ENCODE data around the gene RRAD. TPM values are rescaled to one million over a fixed set of nuclear protein-coding genes. Genes with fewer than 3 reads are reported as not detected.
A peak's percentile ranks its signal among the peaks of the same experiment; 100 is the strongest.
"Not testable (repeated sequence)": the region's sequence is repeated elsewhere in the genome, so short reads cannot be mapped to it uniquely, and the experiment has no call there.

Gene RRAD
- total RNA-seq, 1 experiment from 2014 or later: 1.1 TPM

DNA sequence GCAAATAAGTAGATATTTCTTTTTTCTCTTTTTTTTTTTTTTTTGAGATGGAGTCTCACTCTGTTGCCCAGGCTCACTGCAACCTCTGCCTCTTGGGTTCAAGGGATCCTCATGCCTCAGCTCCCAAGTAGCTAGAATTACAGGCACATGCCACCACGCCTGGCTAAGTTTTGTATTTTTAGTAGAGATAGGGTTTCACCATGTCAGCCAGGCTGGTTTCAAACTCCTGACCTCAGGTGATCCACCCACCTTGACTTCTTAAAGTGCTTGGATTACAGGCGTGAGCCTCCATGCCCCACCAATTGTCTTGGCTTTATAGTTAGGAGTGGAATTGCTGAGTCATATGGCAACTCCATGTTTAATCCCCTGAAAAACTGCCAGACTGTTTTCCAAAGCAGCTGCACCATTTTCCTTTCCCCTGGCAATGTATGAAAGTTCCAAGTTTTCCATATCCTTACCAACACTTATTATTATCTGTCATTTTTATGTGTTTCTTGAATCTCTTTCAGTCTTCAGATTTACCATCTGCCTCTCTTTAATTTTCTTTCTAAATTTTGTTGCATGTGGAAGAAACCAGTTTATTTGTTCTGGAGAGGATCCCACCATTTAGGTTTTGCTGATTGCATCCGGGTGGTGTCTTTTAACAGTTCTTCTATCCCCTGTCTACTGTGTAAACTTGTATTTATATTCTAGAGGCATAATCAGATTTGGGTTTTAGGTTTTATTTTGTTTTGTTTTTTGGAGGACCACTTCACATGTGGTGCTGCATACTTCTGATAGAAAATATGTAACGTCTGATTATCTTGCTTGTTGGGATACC is 25.8 kb upstream of the RRAD start:
- peak; percentile 35 for DNase-seq (ENCODE audit: low read depth)

DNA sequence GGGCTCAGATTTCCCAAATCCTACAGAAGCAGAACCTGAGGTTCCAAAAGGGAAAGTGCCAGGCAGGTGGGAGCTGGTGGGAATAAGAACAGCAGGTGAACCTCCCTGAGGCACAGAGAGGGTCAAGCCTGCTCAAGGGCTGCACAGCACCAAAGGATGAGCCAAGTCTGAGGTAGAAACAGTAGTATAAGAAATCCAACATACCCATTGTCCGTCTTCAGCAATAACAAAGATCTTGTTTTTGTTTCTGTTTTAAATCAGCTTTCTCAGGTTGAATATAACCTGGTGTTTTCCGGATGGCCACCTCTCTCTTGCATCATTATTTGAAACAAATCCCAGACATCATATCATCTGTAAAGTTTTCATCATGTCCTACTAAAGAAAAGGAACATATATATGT is 25.1 kb upstream of the RRAD start:
- no peak for DNase-seq (ENCODE audit: low read depth)

DNA sequence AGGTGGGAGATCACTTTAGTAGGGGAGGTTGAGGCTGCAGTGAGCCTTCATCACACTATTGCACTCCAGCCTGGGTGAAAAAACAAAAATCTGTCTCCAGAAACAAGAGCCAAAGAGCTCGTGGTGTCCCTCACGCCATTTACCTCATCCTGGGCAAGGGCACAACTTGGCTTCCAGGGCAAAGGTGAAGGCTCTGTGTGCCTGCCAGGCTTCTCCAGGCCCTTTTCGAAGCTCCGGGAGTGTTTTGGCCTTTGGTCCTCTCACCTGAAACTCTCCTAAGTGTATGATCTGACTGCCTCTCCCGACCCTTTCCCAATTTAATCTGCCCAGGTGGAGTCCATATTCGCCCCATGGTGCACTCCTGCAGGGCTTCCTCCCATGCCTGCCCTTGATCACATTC is 24.1 kb upstream of the RRAD start:
- DNase-seq (ENCODE audit: low read depth): no peak

DNA sequence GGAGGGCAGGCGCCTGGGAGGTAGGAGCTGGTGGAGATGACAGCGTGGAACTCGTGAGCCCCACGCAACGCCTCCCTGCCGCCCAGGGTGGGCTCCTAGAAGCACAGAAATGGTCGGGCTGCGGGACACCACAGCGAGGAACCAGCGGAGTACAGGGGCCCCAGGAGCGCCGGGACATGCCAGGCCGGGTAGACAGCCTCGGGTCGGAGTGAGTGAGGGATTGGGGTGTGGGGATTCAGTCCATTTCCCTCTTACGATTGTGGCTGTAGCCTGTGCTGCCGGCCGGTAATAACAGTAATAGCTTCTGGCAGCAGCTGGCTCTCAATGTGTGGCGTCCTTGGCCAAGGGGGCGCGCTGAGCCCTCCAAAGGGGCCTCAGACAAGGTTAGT is 23.5 kb upstream of the RRAD start:
- no peak for DNase-seq (ENCODE audit: low read depth)

DNA sequence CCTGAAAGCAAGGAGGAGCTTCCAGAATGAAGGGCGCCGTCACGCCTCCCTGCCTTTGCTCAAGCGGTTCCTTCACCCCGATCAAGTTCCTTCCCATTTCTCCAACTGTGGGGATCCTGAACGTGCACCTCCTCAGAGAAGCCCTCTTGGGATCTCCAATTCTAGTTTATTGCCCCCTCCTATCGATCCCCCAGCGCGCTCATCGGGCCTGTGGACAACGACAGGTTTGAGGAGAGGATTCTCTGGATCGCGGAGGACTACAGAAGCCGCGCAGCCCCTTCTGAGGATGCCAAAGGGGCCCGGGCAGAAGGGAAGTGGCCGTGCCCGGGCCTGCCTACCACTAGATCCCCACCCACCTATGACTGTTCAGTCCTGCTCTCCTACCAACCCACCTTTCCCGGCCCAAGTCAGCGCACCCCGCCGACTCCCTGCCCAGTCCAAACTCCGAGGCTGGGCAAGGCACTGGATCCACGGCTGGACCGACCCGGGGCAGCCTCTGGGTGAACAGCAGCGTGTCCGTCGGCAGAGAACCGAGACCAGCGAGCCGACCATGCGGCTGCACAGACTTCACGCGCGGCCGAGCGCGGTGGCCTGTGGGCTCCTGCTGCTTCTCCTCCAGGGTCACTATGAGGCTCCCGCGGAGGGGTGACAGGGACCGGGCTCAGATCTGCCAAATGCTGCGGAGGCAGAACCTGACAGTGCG is 22.9 kb upstream of the RRAD start:
- DNase-seq (ENCODE audit: low read depth): no peak

DNA sequence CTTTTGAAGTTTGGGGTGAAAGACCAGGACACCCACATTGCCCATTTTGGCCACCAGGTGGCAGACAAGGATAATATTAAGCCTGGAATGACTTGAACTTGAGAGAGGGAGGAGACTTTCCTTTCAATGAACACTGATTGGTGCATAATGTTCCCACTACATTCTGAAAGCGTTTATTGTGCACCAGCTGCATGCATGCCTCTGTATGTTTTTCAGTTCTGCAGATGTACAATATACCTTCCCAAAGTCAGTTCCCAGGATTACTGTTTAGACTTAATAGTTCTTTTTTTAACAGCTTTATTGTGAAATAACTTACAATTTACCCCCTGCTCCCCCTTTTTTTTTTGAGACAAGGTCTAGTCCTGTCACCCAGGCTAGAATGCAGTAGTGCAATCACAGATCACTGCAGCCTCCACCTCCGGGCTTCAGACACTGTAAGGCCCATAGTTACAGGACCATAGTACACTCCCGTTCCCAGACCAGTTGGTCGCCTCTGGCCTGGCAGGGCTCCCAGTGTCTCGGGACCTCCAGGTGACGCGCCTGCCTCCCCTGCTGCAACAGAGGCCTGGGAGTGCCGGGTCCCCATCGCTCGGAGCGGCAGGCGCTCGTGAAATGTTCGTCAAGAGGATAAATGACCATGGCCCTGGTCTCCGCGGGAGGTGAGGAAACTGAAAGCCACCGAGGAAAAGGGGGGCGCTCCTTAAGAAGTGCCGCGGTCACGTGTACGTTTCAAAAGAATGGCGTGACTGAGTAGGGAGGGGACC is 22.1 kb upstream of the RRAD start:
- DNase-seq (ENCODE audit: low read depth): peak; percentile 85

DNA sequence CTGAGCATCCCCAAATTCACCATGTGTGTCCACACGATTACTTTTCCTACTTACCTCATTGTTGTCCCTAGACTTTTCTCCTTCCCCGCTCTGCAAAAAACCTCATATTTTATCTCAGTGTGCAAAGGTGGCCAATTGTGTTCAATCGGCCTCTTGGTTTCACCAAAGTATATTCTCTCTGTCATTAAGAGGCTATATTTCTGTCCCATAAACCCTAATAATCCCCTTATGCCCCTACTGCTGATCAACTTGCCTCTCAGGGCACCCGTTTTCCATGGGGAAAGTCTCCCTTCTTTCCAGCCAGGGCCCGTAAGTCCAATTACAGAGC is 21.6 kb upstream of the RRAD start:
- no peak for DNase-seq (ENCODE audit: low read depth)

DNA sequence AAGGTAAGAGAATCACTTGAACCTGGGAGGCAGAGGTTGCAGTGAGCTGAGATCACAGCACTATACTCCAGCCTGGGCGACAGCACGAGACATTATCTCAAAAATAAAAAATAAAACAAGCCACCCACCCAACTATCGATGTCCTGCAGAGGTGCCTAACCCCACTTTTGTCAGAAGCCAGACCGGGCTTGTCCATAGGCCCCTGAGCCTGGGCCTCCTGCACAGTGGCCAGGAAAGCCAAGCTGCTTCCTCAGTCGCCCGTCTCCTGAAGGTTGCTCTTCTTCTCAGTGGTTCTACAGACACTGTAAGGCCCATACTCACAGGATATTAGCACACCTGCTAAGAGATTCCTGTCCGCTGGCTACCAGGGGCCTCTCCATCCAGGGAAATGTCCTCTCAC is 21.2 kb upstream of the RRAD start:
- DNase-seq (ENCODE audit: low read depth): no peak

DNA sequence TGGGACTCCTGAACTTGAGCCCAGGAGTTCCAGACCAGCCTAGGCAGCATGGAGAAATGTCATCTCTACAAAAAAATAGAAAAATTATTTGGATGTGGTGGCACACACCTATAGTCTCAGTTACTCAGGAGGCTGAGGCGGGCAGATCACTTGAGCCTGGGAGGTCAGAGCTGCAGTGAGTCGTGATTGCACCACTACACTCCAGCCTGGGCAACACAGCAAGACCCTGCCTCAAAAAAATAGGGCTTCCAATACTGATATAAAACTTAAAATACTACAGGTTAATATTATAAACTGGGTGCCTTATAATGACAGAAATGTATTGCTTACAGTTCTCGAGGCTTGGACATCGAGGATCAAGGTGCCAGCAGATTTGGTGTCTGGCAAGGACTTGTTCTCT is 20.6 kb upstream of the RRAD start:
- DNase-seq (ENCODE audit: low read depth): no peak

DNA sequence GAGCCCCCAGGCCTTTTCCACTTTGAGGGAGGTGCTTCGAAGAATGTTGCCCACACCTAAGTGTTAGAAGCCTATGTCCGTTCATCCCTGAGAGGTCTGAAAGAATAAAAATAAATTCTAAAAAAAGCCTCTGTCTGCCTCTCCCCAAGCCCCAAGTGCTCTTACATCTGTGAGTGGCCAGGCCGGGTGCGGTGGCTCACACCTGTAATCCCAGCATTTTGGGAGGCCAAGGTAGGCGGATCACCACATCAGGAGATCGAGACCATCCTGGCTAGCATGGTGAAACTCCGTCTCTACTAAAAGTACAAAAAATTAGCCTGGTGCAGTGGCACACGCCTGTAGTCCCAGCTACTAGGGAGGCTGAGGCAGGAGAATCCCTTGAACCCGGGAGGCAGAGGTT is 19.6 kb upstream of the RRAD start:
- DNase-seq (ENCODE audit: low read depth): not testable (repeated sequence)

DNA sequence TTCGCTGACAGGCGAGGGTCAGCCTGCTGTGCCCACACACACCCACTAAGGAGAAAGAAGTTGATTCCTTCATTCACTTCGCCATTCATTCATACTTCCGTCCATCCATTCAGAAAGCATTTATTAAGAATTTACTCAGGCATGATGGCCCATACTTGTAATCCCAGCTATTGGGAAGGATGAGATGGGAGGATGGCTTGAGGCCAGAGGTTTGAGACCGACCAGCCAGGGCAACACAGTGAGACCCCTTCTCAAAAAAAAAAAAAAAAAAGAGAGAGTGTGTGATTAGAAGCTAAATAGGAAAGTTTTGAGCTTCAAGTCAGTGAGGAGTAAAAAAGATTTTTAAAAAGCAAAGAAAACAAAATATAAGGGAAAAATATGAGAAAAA is 18.7 kb upstream of the RRAD start:
- no peak for DNase-seq (ENCODE audit: low read depth)

DNA sequence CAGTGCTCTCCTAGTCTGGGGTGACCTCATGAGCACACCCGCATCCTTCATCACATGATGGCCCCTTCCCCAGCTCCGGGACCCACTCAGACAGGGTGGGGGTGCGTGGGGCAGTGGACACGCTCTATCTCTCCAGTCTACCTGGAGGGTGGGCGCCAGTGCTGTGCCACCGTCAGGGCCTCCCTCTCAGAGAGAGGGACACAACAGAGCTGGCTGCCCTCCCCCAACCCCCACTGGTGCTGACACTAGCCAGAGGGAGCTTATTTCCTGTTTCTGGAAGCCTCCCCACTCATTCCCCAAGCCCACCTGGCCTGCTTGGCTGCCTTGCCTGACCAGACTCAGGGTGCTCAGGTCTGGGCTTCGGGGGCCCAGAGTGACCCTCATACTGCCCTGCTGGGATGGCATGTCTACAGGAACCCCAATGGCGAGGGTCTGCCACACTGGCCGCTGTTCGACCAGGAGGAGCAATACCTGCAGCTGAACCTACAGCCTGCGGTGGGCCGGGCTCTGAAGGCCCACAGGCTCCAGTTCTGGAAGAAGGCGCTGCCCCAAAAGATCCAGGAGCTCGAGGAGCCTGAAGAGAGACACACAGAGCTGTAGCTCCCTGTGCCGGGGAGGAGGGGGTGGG is 18.2 kb upstream of the RRAD start:
- no peak for DNase-seq (ENCODE audit: low read depth)

DNA sequence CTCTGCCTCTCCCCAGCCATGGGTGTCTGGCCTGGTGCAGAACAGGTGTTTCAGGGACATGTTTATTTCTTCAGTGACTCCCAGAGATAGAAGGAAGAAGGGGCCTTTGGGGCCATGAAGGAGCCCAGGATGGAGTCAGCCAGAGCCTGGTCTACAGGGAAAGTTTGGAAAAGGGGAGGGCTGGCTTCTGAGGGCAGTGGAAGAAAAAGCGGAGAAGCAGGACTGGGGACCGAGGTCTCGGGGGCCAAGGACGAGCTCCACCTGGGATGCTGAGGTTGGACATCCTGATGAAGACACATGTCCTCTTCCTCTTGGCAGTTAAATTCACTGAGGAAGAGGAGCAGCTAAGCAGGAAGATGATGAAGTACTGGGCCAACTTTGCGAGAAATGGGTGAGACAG is 17.6 kb upstream of the RRAD start:
- no peak for DNase-seq (ENCODE audit: low read depth)

DNA sequence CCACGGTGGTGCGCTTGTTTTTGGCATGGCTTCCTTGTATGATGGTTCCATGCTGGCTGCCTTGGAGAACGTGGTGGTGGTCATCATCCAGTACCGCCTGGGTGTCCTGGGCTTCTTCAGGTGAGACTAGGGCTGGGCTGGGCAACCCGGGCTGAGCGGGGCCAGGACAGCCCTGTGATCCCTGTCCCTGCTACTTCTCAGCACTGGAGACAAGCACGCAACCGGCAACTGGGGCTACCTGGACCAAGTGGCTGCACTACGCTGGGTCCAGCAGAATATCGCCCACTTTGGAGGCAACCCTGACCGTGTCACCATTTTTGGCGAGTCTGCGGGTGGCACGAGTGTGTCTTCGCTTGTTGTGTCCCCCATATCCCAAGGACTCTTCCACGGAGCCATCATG is 14.9 kb upstream of the RRAD start:
- no peak for DNase-seq (ENCODE audit: low read depth)

DNA sequence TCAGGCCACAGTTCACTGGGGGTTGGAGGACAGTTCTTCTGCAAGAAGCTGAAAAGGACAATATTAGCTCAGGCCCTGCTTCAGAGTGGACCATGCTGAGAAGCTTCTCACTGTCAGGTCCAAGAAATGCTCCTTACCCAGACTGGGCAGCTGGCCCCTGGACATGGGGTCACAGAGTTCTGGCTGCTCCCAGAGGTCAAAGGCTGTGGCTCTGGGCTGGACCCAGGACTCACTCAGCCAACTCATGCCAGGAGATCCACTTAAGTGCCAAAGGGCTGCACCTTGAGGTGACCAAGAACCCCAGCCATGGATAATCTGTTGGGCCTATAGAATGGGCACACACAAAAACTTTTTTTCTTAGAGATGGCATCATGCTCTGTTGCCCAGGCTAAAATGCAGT is 14.0 kb upstream of the RRAD start:
- no peak for DNase-seq (ENCODE audit: low read depth)

DNA sequence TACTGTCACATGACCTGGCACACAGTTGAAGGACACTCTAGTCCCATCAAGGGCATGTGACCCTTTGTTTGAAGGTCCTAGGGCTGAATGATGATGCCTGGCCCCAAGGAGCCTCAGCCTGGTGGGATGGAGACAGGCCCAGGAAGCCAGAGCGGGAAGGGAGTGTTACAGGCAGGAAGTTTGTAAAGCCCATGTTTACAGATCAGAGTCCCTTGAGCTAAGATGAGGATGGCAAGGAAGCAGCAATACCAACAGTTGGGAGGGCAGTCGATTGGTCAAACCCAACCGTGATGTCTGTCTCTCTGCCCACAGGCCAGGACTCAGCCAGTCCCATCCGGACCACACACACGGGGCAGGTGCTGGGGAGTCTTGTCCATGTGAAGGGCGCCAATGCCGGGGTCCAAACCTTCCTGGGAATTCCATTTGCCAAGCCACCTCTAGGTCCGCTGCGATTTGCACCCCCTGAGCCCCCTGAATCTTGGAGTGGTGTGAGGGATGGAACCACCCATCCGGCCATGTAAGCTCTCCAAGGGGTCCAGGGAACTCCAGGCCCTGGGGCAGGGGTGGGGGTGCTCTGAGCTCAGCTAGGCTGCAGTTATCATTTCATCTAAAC is 12.5 kb upstream of the RRAD start:
- DNase-seq (ENCODE audit: low read depth): no peak

DNA sequence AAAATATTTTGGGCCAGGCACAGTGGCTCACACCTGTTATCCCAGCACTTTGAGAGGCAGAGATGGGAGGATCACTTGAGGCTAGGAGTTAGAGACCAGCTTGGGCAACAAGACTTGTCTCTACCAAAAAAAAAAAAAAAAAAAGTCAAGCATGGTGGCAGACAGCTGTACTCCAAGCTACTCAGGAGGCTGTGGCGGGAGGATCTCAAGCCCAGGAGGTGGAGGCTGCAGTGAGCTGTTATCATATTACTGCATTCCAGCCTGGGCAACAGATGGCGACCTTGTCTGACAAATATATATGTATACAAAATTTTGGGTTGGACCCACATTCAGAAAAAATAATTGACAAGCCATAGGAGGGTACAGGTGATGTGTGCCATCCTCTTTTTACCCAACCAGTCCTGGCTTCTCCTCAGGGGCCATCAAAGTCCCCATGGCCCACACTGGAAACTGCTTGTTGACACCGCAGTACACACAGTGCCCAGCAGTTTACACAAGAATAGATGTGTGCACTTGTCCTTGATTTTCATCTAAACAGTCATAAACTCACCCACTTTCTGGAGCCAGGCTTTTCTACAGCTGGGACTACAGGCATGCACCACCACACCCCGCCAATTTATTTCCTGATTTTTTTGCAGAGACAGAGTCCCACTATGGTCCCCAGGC is 11.7 kb upstream of the RRAD start:
- DNase-seq (ENCODE audit: low read depth): no peak

DNA sequence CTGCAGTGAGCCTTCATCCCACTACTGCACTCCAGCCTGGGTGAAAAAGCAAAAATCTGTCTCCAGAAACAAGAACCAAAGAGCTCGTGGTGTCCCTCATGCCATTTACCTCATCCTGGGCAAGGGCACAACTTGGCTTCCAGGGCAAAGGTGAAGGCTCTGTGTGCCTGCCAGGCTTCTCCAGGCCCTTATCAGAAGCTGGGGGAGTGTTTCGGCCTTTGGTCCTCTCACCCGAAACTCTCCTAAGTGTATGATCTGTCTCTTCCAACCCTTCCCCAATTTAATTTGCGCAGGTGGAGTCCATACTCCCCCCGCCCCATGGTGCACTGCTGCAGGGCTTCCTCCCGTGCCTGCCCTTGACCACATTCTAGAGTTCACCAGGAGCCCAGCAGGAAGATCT is 11.1 kb upstream of the RRAD start:
- no peak for DNase-seq (ENCODE audit: low read depth)

DNA sequence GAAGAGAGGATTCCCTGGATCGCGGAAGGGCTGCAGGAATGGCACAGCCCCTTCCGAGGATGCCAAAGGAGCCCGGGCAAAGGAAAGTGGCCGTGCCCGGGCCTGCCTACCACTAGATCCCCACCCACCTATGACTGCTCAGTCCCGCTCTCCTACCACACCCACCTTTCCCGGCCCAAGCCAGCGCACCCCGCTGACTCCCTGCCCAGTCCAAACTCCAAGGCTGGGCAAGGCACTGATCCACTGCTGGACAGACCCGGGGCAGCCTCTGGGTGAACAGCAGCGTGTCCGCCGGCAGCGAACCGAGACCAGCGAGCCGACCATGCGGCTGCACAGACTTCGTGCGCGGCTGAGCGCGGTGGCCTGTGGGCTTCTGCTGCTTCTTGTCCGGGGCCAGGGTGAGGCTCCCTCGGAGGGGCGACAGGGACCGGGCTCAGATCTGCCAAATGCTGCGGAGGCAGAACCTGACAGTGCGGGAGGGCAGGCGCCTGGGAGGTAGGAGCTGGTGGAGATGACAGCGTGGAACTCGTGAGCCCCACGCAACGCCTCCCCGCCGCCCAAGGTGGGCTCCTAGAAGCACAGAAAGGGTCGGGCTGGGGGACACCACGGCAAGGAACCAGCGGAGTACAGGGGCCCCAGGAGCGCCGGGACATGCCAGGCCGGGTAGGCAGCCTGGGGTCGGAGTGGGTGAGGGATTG is 10.1 kb upstream of the RRAD start, which contains the start of gene CES2:
Gene CES2, plus strand, starts transcription at position 203 of the 698 bp plus-strand sequence. Its CDS starts 120 bp downstream, at position 323.
- DNase-seq (ENCODE audit: low read depth): peak; percentile 54

DNA sequence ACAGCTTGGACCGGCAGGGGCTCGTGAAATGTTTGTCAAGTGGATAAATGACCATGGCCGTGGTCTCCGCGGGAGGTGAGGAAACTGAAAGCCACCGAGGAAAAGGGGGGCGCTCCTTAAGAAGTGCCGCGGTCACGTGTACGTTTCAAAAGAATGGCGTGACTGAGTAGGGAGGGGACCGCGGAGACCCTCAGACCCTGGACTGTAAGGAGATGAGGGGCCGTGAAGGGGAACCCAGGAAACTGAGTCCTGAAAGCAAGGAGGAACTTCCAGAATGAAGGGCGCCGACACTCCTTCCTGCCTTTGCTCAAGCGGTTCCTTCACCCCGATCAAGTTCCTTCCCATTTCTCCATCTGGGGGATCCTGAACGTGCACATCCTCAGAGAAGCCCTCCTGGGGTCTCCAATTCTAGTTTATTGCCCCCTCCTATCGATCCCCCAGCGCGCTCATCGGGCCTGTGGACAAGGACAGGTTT is 9.5 kb upstream of the RRAD start:
- not testable (repeated sequence) for DNase-seq (ENCODE audit: low read depth)

All from LHCN-M2 (cell line).